Cardiac fibroblast (primary cell): ENCODE data around the gene C1orf174.

Experiments
- DNase-seq, 2 donors: peaks; one replicate each; pipeline versions ENCODE4 v3.0.0 to v3.0.0-alpha.2; 2010; ENCODE audit warnings: low read depth in 2 of 2
- H3K4me3 ChIP-seq, 2 donors: replicated peaks in 1 of 2; 1 replicate in 1 of 2; 2 replicates in 1 of 2; pipeline ENCODE4 v1.5.1; 2011; ENCODE audit warnings: low read depth in 2 of 2, low read length in 2 of 2, mild to moderate bottlenecking in 2 of 2, moderate library complexity in 1 of 2
- TF ChIP-seq, protein P1 (sequence below): IDR thresholded peaks from one replicate; pipeline ENCODE4 v1.5.1; 2011; ENCODE audit warnings: low read depth, mild to moderate bottlenecking, low read length, inconsistent platforms

The C1orf174 gene

DNA sequence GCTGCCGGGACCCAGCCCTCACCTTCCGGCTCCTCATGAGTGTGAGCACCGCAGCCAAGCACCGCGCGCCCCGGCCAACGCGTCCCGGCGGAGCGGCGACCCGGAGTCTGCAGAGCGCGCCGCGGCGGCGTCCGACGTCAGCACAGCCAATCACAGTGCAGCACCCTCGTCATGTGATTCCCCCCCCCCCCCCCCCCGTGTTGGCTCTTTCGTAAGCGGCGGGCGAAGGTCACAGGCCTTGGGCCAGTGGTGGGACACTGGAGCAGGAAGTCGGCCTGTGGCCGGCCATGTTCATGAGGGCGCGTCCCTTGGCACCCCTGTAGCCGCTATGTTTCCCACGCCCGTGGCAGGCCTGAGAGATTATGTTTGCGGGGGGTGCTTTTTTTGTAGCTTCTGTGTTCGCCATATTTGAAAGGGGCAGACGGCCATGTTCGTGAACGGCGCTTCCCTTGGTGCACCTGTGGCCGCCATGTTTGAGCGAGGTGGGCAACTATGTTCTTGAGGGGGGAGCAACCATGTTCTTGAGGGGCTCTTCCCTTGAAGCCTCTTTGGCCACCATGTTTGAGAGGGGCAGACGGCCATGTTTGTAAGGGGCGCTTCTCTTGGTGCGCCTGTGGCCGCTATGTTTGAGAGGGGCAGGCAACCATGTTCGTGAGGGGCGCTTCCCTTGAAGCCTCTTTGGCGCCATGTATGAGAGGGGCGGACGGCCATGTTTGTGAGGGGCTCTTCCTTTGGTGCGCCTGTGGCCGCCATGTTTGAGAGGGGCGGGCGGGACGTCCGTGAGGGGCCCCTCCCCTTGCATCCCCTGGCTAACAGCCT, at the start of gene C1orf174:
C1orf174 (minus strand) TSS at position 123 of the 819 bp plus-strand sequence; CDS start at position 37, 86 bp downstream.
- peak within 1 kb of the TSS; percentile 91 to 93 for H3K4me3 ChIP-seq
- TF ChIP-seq, protein P1, sequence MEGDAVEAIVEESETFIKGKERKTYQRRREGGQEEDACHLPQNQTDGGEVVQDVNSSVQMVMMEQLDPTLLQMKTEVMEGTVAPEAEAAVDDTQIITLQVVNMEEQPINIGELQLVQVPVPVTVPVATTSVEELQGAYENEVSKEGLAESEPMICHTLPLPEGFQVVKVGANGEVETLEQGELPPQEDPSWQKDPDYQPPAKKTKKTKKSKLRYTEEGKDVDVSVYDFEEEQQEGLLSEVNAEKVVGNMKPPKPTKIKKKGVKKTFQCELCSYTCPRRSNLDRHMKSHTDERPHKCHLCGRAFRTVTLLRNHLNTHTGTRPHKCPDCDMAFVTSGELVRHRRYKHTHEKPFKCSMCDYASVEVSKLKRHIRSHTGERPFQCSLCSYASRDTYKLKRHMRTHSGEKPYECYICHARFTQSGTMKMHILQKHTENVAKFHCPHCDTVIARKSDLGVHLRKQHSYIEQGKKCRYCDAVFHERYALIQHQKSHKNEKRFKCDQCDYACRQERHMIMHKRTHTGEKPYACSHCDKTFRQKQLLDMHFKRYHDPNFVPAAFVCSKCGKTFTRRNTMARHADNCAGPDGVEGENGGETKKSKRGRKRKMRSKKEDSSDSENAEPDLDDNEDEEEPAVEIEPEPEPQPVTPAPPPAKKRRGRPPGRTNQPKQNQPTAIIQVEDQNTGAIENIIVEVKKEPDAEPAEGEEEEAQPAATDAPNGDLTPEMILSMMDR, result no peak
- peak; percentile 98 to 99 for DNase-seq

DNA sequence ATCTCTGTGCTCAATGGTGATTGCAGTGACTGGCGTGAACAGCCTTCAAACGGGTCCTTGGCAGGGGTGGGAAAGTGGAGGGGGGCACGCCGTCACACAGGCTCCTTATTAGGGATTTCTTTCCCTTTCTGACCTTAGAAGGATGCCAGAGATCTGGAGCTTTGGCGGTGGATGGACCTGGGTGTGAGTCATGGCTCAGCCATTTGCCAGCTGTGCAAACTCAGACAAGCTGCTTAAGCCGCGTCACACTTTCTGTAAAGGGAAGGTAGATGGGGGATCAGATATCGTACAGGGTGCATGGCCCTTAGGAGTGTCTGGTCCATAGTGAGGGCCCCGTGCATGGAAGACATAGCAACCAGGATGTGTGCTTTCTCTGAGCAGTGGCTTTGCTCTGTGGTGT, 48.3 kb upstream of the C1orf174 start:
- TF ChIP-seq, protein P1, result no peak
- DNase-seq, result no peak
- no peak overlapping the region for H3K4me3 ChIP-seq

DNA sequence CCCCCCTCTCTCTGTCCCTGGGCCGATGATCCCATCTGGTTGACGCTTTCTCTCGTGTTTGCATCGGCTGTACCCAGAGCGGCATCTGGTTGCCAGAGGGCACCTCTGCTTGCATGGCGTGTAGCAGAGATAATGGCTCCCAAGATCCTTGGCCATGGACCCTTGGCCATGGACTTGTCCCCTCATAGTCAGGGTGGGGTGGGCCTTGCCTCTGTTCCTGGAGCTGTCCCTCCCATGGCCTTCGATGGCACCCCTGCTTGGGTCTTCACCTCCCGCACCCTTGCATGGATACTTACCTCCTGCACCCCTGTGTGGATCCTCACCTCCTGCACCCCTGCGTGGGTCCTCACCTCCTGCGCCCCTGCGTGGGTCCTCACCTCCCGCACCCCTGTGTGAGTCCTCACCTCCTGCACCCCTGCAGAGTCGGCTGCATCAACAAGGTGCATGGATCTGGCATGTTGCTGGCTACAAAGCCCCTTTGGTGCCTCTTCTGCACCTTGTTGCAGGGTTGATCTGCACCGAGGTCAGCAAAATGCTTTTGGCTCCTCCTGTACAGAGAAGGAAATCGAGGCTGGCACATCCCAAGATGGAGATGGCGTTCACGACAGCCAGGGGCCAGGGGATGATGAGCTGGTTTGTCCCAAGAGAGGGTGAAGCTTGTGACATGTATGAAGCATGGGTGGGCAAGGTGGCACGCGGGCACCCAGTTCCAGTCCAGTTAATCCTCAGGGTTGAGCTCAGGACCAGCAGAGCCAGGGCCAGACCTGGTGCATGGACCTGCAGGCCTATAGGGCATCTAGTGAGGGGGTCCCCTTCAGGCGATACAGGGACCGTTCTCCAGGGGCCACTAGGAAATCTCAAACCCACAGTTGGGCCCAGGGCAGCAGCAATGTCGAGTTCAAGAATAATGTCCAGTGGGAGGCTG, 46.1 kb upstream of the C1orf174 start:
- no peak overlapping the region for H3K4me3 ChIP-seq
- DNase-seq, result no peak
- TF ChIP-seq, protein P1, result no peak

DNA sequence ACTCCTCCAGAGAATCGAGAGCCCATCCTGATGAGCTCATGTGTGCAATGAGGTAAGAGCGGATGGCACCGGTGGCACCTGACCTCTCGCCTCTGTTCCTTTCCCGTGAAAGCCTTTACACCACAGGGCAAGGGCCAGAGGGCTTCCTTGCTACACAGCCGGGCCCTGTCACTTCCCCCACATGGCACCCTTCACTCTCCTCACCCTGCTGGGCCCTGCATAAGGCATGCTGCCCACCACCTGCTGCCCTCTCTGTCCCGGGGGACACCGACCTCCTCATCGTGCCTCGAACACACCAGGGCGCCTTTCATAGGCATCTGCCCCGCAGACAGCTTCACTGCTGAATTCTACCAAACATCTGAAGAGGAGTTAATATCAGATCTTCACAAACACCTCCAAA, 45.1 kb upstream of the C1orf174 start:
- no peak overlapping the region for H3K4me3 ChIP-seq
- DNase-seq, result no peak
- TF ChIP-seq, protein P1, result no peak

DNA sequence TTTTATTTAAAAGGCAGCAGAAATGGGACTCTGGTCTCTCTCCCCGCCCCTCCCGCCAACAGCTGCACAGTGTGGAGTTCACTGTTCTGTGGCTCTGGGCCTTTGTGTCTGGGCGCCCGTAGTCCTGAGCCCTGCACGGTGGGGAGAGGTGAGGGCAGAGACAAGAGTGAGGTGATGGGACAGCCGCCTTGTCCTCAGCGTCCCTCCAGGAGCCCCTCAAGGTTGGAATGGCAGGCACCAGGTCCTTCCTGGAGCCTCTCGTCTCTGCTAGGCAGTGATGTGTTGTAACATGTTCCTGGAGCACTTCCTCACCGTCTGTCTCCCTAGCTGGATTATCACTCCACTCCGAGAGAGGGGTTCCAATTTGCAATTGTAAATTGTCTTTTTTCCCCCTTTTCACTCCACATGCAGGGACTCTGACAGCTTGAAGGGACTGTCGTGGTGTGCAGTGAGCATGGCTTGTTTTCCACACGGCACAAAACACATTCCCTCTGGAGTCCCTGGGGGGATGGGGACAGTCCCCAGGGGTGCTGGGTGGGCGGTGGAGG, 44.6 kb upstream of the C1orf174 start:
- TF ChIP-seq, protein P1, result no peak
- no peak for DNase-seq
- H3K4me3 ChIP-seq, result no peak overlapping the region

DNA sequence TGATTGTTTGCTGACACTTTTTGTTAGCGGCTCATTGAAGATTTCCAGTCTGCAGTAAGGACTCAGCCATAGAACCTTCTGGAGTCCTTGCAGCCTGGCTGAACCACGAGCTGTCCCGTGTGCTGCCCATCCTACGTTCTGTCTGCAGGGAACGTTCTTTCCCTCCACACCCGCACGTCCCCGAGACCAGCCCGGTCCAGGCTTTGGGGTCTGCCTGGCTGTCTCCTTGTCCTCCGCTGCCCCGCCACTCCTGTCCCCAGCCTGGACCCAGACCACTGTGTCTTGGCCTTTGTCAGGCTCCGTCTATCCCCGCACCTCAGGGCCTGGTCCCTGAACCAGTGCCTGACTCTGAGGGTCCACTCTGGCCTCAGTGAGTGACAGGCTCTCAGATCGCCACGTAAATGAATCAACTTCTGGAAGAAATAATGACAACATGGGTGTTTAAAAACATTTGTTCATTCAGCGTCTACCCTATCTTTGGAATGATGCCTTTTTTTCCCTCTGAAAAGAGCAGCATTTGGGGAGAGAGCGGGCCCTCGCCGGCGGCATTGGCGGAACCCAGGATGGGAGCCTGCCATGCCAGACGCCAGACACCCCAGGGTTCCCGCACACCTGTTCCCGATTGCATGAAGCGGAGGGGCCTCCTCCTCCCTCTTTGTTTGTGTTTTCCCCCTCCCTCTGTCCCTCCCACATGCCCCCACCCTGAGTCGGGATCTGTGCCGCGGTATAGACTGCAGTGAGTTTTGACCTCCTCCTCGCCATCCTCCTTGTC, 43.9 kb upstream of the C1orf174 start:
- TF ChIP-seq, protein P1, result no peak
- DNase-seq, result no peak
- H3K4me3 ChIP-seq, result no peak overlapping the region
